ENCODE results near the gene EXD3. TPM values are rescaled to one million over a fixed set of nuclear protein-coding genes. Genes with fewer than 3 reads are reported as not detected.

EXD3 gene
- total RNA-seq, 1 experiment from 2014 or later: 15.3 TPM

GRCh38 chr9:137342482-137342881, 80.5 kb downstream of the EXD3 start:
- no peaks in the 10 kb centered on the region for H3K4me1 Mint-ChIP-seq
- no peak overlapping the region for H3T11ph ChIP-seq (ENCODE audit: low read length)
- no peak overlapping the region for H3K9ac ChIP-seq (ENCODE audit: extremely low read depth, insufficient read length, low read length)
- no peak overlapping the region for H2AFZ ChIP-seq (ENCODE audit: low read length)
- no peak overlapping the region for H2AK5ac ChIP-seq (ENCODE audit: insufficient read length, low read length)
- TF ChIP-seq CTCF (conservative IDR thresholded peaks at IDR 0.05): no peak
- peaks cover 56 to 78% of the 10 kb centered on the region in 2 experiments for H3K9me3 Mint-ChIP-seq
- H3K23ac ChIP-seq (ENCODE audit: insufficient read length, low read depth, low read length): no peak overlapping the region
- H3K4me2 ChIP-seq (ENCODE audit: insufficient read depth, insufficient read length, low read length): no peak overlapping the region
- no peak overlapping the region for H3K4me3 Mint-ChIP-seq
- no peaks in the 10 kb centered on the region for H3K4me1 ChIP-seq (ENCODE audit: insufficient read depth, low read length)
- no peak overlapping the region for H3K56ac ChIP-seq (ENCODE audit: insufficient read length, low read depth, low read length)
- no peak overlapping the region for H3K4ac ChIP-seq (ENCODE audit: low read depth, low read length)
- no peak overlapping the region for H3K14ac ChIP-seq (ENCODE audit: insufficient read depth, low read length)
- H2BK5ac ChIP-seq (ENCODE audit: insufficient read length, low read length): no peak overlapping the region
- WGBS (ENCODE audit: extremely low coverage, insufficient read length, low lambda C conversion rate): no CpG with 5 or more reads among the region's 7 CpGs
- no peak overlapping the region for H2BK15ac ChIP-seq (ENCODE audit: low read depth, low read length)
- no peak overlapping the region for H2BK12ac ChIP-seq (ENCODE audit: insufficient read length, low read depth, low read length)
- H3K18ac ChIP-seq (ENCODE audit: insufficient read length, low read depth, low read length): no peak overlapping the region
- H3K9me3 ChIP-seq (ENCODE audit: control insufficient read depth, low read depth, low read length): peaks cover 6% of the 10 kb centered on the region
- DNase-seq: no peak
- H4K20me1 ChIP-seq (ENCODE audit: control insufficient read depth, insufficient read depth, insufficient read length): no peaks in the 10 kb centered on the region
- no peaks in the 10 kb centered on the region for H3K79me1 ChIP-seq (ENCODE audit: insufficient read depth, low read depth, low read length, poor library complexity, severe bottlenecking)
- no peaks in the 10 kb centered on the region for H3K27me3 ChIP-seq (ENCODE audit: insufficient read depth, low read length)
- no peak overlapping the region for H2BK120ac ChIP-seq (ENCODE audit: low read depth, low read length, poor library complexity, severe bottlenecking)
- no peak overlapping the region for H4K5ac ChIP-seq (ENCODE audit: insufficient read length, low read depth, low read length)
- H3K27ac ChIP-seq (ENCODE audit: insufficient read length, low read depth, low read length): no peak overlapping the region
- no peak overlapping the region for H3K27ac Mint-ChIP-seq
- no peaks in the 10 kb centered on the region for H3K79me2 ChIP-seq (ENCODE audit: insufficient read depth, low read length)
- H3K36me3 Mint-ChIP-seq (ENCODE audit: insufficient read depth in 1 of 3, low read depth in 3 of 3): peaks cover 7 to 16% (median 9%) of the 10 kb centered on the region in 3 experiments
- peaks cover 40% of the 10 kb centered on the region for H3K27me3 Mint-ChIP-seq (ENCODE audit: low read depth)
- H2BK20ac ChIP-seq (ENCODE audit: low read depth, low read length, poor library complexity, severe bottlenecking): no peak overlapping the region
- H4K8ac ChIP-seq (replicated peaks; ENCODE audit: insufficient read length, low read depth, low read length): no peak overlapping the region
- H4K91ac ChIP-seq (ENCODE audit: insufficient read length, low read depth, low read length): no peak overlapping the region
- H3K23me2 ChIP-seq (ENCODE audit: insufficient read length, low read depth, low read length, poor library complexity, severe bottlenecking): no peaks in the 10 kb centered on the region
